Activated CD8-positive, alpha-beta memory T cell treated with anti-CD3 and anti-CD28 coated beads, Interleukin-2, amount 10 ng/mL, durations not matched to agents 7 days and 5 days (primary cell): Measurements from ENCODE around the gene GUCY1A2. TPM values are rescaled to one million over a fixed set of nuclear protein-coding genes. Genes with fewer than 3 reads are reported as not detected.

ENCODE experiments used
- ATAC-seq: fragments of 150-1000 bp; cut with Tn5 transposase; one replicate; pipeline ENCODE4 v1.10.0; 2021; ENCODE audit warnings: moderate library complexity
- CTCF ChIA-PET: fragments of 350-600 bp; sonication (Branson Sonifier 250); formaldehyde crosslinking; loops from one replicate; lab custom pipeline; 2021; ENCODE audit warnings: antibody characterized with exemption; lab: Charles Lee
- DNase-seq: peaks from one replicate; pipeline ENCODE4 v3.0.0-alpha.2; 2020
- H3K27ac Mint-ChIP-seq: one replicate; pipeline ENCODE4 v1.8.0; 2021; ENCODE audit warnings: mild to moderate bottlenecking, mixed read lengths
- H3K27me3 Mint-ChIP-seq: one replicate; pipeline ENCODE4 v1.8.0; 2021; ENCODE audit warnings: mixed read lengths
- H3K36me3 Mint-ChIP-seq: one replicate; pipeline ENCODE4 v1.8.0; 2021; ENCODE audit warnings: mild to moderate bottlenecking, mixed read lengths
- H3K4me1 Mint-ChIP-seq: one replicate; pipeline ENCODE4 v1.8.0; 2021; ENCODE audit warnings: mixed read lengths
- H3K4me3 Mint-ChIP-seq: one replicate; pipeline ENCODE4 v1.8.0; 2021; ENCODE audit warnings: mild to moderate bottlenecking, moderate library complexity, mixed read lengths
- H3K9me3 Mint-ChIP-seq: one replicate; pipeline ENCODE4 v1.8.0; 2022; ENCODE audit warnings: low read depth, mixed read lengths
- total RNA-seq, 2 experiments: library from RNA; stranded (reverse); gene quantifications; one replicate each; pipeline ENCODE4 v1.2.3, GENCODE V29; 2021

Gene GUCY1A2
- total RNA-seq, 2 experiments from 2014 or later, result not detected

DNA sequence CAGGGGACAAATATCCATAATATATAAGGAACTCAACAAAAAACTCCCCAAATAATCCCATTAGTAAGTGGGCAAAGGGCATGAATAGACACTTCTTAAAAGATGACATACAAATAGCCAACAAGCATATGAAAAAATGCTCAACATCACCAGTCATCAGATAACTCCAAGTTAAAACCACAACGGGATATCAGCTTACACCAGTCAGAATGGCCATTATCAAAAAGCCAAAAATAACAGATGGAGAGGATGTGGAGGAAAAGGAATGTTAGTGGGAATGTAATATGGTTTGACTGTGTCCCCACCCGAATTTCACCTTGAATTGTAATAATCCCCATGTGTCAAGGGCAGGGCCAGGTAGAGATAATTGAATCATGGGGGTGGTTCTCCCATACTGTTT, 350.1 kb downstream of the GUCY1A2 start:
- Mint-ChIP-seq H3K9me3 (peaks cover 2% of the 10 kb centered on the region), H3K27ac (no peak overlapping the region), H3K27me3 (no peaks in the 10 kb centered on the region), H3K36me3 (no peaks in the 10 kb centered on the region), H3K4me3 (no peak overlapping the region), H3K4me1 (no peaks in the 10 kb centered on the region)
- DNase-seq (no peak), ATAC-seq (no peak)
- CTCF ChIA-PET, result no interaction called here

DNA sequence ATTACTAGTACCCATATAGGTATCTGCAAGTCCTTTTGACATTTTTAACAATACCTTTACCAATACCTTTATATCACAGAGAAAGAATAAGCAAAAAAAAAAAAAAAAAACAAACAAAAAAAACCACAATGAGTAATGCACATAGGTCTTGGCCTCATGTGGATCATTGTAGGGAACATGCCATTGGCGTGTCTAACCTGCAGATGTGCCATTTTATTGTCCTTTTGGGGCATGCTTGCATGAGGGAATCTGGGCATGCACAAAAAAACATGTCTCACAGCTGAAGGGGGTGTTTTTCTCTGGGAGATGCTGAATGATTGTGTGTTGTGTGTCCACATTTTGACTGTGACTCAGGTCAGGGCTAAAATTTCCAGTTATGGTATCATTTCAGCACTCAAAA, 361.6 kb downstream of the GUCY1A2 start:
- ATAC-seq (no peak), DNase-seq (no peak)
- no peaks in the 10 kb centered on the region for H3K36me3 Mint-ChIP-seq
- H3K4me3 Mint-ChIP-seq, result no peak overlapping the region
- H3K4me1 Mint-ChIP-seq, result no peaks in the 10 kb centered on the region
- no peaks in the 10 kb centered on the region for H3K27me3 Mint-ChIP-seq
- CTCF ChIA-PET, result no interaction called here
- H3K9me3 Mint-ChIP-seq, result peaks cover 2% of the 10 kb centered on the region
- H3K27ac Mint-ChIP-seq, result no peak overlapping the region

GRCh38 chr11:106644824-106645223, 373.5 kb downstream of the GUCY1A2 start:
- Mint-ChIP-seq H3K9me3 (no peaks in the 10 kb centered on the region), H3K4me1 (no peaks in the 10 kb centered on the region), H3K4me3 (no peak overlapping the region), H3K36me3 (no peaks in the 10 kb centered on the region), H3K27me3 (no peaks in the 10 kb centered on the region), H3K27ac (no peak overlapping the region)
- DNase-seq (no peak), ATAC-seq (no peak)
- CTCF ChIA-PET, result no interaction called here

DNA sequence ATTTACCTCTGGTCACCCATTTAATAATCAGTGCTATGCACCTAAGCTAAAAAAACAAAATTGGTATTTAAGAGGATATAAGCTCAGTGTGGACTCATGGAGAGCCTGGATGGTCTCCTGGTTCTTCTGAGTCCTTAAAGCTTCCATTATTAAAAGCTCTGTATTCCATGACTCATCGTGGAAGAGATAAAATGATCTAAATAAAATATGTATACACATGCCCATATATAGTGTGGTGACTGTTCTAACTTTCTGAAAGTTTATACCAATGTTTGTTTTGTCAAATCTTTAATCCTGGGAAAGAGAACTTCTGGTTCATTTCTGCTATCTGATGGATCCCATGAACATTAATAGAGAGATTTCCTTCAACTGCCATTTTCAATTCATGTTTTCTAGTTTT, 375.9 kb downstream of the GUCY1A2 start:
- H3K4me1 Mint-ChIP-seq, result no peaks in the 10 kb centered on the region
- no peak overlapping the region for H3K4me3 Mint-ChIP-seq
- CTCF ChIA-PET, result no interaction called here
- DNase-seq, result no peak
- H3K9me3 Mint-ChIP-seq, result no peaks in the 10 kb centered on the region
- no peaks in the 10 kb centered on the region for H3K27me3 Mint-ChIP-seq
- no peak overlapping the region for H3K27ac Mint-ChIP-seq
- H3K36me3 Mint-ChIP-seq, result no peaks in the 10 kb centered on the region
- no peak for ATAC-seq

DNA sequence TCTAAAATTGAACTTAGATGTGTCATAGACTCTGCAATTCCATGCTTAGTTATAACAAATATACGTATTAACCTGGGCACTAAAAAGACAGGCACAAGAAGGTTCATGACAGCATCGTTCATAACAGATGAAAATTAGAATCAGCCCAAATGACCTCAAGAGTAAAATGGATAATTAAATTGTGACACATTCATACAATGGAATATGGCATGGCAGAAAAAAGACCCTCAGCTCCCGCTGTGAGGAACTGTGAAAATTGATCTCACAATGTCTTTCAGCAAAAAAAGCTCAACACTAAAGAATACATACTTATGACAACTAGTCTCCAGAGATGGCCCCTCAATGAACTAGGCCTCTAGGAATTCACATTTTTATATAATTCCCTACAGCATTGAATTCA, 386.0 kb downstream of the GUCY1A2 start:
- Mint-ChIP-seq H3K27me3 (no peaks in the 10 kb centered on the region), H3K4me1 (no peaks in the 10 kb centered on the region), H3K4me3 (no peak overlapping the region), H3K27ac (no peak overlapping the region), H3K36me3 (no peaks in the 10 kb centered on the region), H3K9me3 (peaks cover 5% of the 10 kb centered on the region)
- CTCF ChIA-PET, result no interaction called here
- no peak for DNase-seq
- ATAC-seq, result no peak

GRCh38 chr11:106627694-106628093, 390.6 kb downstream of the GUCY1A2 start:
- CTCF ChIA-PET, result no interaction called here
- peaks cover 8% of the 10 kb centered on the region for H3K9me3 Mint-ChIP-seq
- no peak for ATAC-seq

GRCh38 chr11:106625566-106625965, 392.7 kb downstream of the GUCY1A2 start:
- Mint-ChIP-seq H3K4me3 (no peak overlapping the region), H3K36me3 (no peaks in the 10 kb centered on the region)
- CTCF ChIA-PET, result no interaction called here

More at GRCh38 chr11:106627694-106628093, 390.6 kb downstream of the GUCY1A2 start:
- no peak for DNase-seq
- Mint-ChIP-seq H3K27me3 (no peaks in the 10 kb centered on the region), H3K4me1 (no peaks in the 10 kb centered on the region), H3K4me3 (no peak overlapping the region), H3K27ac (no peak overlapping the region), H3K36me3 (no peaks in the 10 kb centered on the region)

GRCh38 chr11:106624377-106624776, 393.9 kb downstream of the GUCY1A2 start:
- Mint-ChIP-seq H3K27me3 (no peaks in the 10 kb centered on the region), H3K9me3 (peaks cover 7% of the 10 kb centered on the region), H3K4me3 (no peak overlapping the region), H3K36me3 (no peaks in the 10 kb centered on the region), H3K27ac (no peak overlapping the region), H3K4me1 (no peaks in the 10 kb centered on the region)
- DNase-seq (no peak), ATAC-seq (no peak)
- CTCF ChIA-PET, result no interaction called here

More at GRCh38 chr11:106625566-106625965, 392.7 kb downstream of the GUCY1A2 start:
- ATAC-seq, result no peak
- Mint-ChIP-seq H3K4me1 (no peaks in the 10 kb centered on the region), H3K9me3 (peaks cover 5% of the 10 kb centered on the region), H3K27me3 (no peaks in the 10 kb centered on the region), H3K27ac (no peak overlapping the region)
- no peak for DNase-seq
